ENCODE results near the gene DSG3.
"Not testable (repeated sequence)": the region's sequence is repeated elsewhere in the genome, so short reads cannot be mapped to it uniquely, and the experiment has no call there.

Gene DSG3

DNA sequence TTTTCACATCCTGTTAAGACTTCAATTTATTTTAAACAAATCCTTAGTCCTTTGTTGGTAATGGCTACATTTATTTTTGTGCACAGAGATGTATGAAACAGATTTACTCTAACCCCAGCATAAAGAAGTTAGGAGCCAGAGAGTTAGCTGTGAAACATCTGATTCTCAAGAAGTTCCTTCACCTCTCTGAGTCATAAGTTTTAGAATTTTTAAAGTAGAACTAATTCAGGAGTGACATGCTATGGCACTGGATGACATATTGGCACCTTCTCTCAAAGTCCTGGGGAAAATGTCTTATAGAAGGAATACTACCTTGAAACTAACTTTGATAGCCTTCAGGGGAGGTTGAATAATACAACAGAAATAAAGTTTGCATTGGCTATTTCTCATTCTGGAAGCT lies 44.0 kb downstream of the DSG3 start:
- H3K9me3 ChIP-seq (ENCODE audit: control insufficient read depth, low read length) = no peaks in the 10 kb centered on the region
- no peaks in the 10 kb centered on the region for H3K36me3 ChIP-seq (ENCODE audit: control insufficient read depth, insufficient read depth, low read length)
- H3K27ac ChIP-seq (ENCODE audit: low read depth, low read length, severe bottlenecking) = no peak overlapping the region
- H3K4me3 ChIP-seq (ENCODE audit: extremely low read depth, insufficient read depth, low read length, poor library complexity, severe bottlenecking) = no peak overlapping the region
- H3K4me1 ChIP-seq (ENCODE audit: control insufficient read depth, insufficient read depth, low read length, poor library complexity, severe bottlenecking) = peaks cover 14% of the 10 kb centered on the region

DNA sequence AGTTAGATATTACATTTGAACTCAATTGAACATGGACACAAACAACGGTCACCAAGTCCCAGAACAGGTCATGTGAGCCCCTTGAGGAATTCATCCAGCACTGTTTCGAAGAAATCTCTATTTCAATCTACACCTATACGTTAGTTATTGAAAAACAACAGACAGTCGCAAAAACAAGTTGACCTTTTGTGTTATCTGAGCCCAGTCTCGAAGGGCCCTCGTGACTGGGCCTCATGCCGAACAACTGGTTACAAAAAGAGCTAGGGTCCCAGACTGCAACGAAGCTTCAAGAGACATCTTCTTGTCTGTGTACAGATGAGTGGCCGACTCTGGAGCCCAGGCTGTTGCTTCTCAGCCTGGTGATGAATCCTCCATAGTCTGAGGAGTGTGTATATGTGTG lies 45.1 kb downstream of the DSG3 start:
- H3K9me3 ChIP-seq (ENCODE audit: control insufficient read depth, low read length) = no peaks in the 10 kb centered on the region
- peaks cover 4% of the 10 kb centered on the region for H3K4me1 ChIP-seq (ENCODE audit: control insufficient read depth, insufficient read depth, low read length, poor library complexity, severe bottlenecking)
- WGBS, 2 experiments (ENCODE audit: insufficient coverage in 2 of 2) = 95 to 97% methylated on average over 7 to 8 of the region's 9 CpGs
- no peak overlapping the region for H3K4me3 ChIP-seq (ENCODE audit: extremely low read depth, insufficient read depth, low read length, poor library complexity, severe bottlenecking)
- no peaks in the 10 kb centered on the region for H3K36me3 ChIP-seq (ENCODE audit: control insufficient read depth, insufficient read depth, low read length)
- no peak overlapping the region for H3K27ac ChIP-seq (ENCODE audit: low read depth, low read length, severe bottlenecking)

DNA sequence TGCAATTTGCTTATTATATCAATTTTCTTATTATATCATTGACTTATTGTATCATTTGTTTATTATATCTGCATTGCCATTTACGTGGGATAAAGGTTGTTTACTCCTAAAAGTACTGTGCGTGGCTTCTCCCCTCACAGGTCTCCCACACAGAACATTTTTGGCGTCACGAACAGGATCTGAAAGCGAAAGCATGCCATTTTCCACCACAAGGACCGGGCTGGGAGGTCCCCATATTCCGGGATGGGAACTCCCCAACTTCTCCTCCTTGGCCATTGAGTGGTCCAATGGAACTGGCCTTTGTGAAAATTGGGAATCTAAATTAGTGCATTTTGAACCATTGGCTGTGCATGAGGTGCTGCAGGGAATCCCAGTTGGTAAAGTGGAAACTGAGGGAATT lies 45.6 kb downstream of the DSG3 start:
- Histone ChIP-seq H3K4me1 (ENCODE audit: control insufficient read depth, insufficient read depth, low read length, poor library complexity, severe bottlenecking) (peaks cover under 1% of the 10 kb centered on the region), H3K9me3 (ENCODE audit: control insufficient read depth, low read length) (no peaks in the 10 kb centered on the region), H3K27ac (ENCODE audit: low read depth, low read length, severe bottlenecking) (no peak overlapping the region), H3K4me3 (ENCODE audit: extremely low read depth, insufficient read depth, low read length, poor library complexity, severe bottlenecking) (no peak overlapping the region), H3K36me3 (ENCODE audit: control insufficient read depth, insufficient read depth, low read length) (no peaks in the 10 kb centered on the region)
- 94 to 97% methylated on average over 5 to 6 of the region's 7 CpGs for WGBS, 2 experiments (ENCODE audit: insufficient coverage in 2 of 2)

DNA sequence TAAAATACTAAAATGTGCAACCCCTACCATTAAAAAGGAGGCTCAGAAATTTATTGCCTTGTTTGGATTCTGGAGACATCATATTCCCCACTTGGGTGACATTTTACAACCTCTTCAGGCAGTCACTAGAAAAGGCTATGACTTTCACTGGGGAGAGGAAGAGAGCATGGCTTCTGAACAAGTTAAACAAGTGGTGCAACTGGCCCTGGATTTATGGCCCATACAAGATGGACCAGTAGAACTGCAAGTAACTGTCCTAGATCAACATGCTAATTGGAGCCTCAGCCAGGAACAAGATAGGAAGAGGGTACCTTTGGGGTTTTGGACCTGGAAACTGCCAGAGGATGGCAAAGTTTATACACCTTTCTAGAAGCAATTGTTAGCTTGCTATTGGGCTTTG lies 46.4 kb downstream of the DSG3 start:
- Histone ChIP-seq H3K27ac (ENCODE audit: low read depth, low read length, severe bottlenecking) (no peak overlapping the region), H3K36me3 (ENCODE audit: control insufficient read depth, insufficient read depth, low read length) (no peaks in the 10 kb centered on the region), H3K4me1 (ENCODE audit: control insufficient read depth, insufficient read depth, low read length, poor library complexity, severe bottlenecking) (no peaks in the 10 kb centered on the region), H3K4me3 (ENCODE audit: extremely low read depth, insufficient read depth, low read length, poor library complexity, severe bottlenecking) (no peak overlapping the region), H3K9me3 (ENCODE audit: control insufficient read depth, low read length) (no peaks in the 10 kb centered on the region)

DNA sequence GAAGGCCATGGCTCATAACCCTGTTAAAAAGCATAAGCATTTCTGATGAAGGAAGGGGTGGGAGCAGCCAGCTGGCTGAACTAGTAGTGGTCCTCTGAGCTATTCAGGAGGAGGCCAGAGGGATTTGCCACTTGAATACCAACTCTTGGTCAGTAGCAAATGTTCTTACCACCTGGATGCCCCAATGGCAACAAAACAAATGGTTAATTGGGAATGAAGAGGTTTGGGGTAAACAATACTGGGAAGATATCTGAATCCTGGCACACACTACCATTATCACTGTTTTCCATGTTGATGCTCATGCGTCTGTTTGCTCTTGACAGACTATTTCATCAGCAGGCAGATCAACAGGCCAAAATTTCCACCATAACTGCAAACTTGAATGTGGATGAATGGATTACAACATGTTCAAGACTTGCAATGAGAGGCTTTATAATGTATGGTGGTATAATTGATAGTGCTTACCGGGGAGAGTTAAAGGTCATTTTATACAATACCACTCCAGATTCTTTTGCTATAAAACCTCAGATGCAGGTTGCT lies 47.2 kb downstream of the DSG3 start:
- not testable (repeated sequence) for H3K9me3 ChIP-seq (ENCODE audit: control insufficient read depth, low read length); H3K4me1 ChIP-seq (ENCODE audit: control insufficient read depth, insufficient read depth, low read length, poor library complexity, severe bottlenecking); H3K4me3 ChIP-seq (ENCODE audit: extremely low read depth, insufficient read depth, low read length, poor library complexity, severe bottlenecking); H3K27ac ChIP-seq (ENCODE audit: low read depth, low read length, severe bottlenecking); H3K36me3 ChIP-seq (ENCODE audit: control insufficient read depth, insufficient read depth, low read length)
- no CpG with 5 or more reads among the region's 2 CpGs for WGBS, 2 experiments (ENCODE audit: insufficient coverage in 2 of 2)

DNA sequence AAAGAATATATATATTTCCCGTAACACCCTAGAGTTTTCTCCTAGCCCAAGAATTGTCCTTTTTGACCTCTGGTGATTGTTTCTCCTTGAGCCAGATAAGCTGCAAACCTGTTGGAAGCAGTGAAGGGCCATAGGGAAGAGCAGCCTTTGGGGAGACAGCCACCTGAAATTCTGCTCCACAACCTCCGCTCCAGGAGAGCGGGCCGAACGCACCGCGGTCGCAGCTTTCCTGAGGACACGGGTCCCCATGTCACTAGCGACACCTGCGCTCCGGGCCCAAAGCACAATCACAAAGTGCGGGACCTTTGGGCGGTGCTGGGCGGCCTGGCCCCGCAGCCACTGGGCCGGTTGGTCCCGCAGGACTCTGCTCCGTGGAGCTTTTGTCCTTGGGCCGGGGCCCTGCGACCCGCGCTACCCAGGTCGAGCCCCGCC lies 49.9 kb downstream of the DSG3 start:
- no peaks in the 10 kb centered on the region for H3K36me3 ChIP-seq (ENCODE audit: control insufficient read depth, insufficient read depth, low read length)
- no peaks in the 10 kb centered on the region for H3K9me3 ChIP-seq (ENCODE audit: control insufficient read depth, low read length)
- no peak overlapping the region for H3K27ac ChIP-seq (ENCODE audit: low read depth, low read length, severe bottlenecking)
- H3K4me1 ChIP-seq (ENCODE audit: control insufficient read depth, insufficient read depth, low read length, poor library complexity, severe bottlenecking) = peaks cover 10% of the 10 kb centered on the region
- H3K4me3 ChIP-seq (ENCODE audit: extremely low read depth, insufficient read depth, low read length, poor library complexity, severe bottlenecking) = peak overlapping the region; percentile 84
- 2 to 12% methylated on average over 8 to 21 of the region's 25 CpGs for WGBS, 2 experiments (ENCODE audit: insufficient coverage in 2 of 2)

DNA sequence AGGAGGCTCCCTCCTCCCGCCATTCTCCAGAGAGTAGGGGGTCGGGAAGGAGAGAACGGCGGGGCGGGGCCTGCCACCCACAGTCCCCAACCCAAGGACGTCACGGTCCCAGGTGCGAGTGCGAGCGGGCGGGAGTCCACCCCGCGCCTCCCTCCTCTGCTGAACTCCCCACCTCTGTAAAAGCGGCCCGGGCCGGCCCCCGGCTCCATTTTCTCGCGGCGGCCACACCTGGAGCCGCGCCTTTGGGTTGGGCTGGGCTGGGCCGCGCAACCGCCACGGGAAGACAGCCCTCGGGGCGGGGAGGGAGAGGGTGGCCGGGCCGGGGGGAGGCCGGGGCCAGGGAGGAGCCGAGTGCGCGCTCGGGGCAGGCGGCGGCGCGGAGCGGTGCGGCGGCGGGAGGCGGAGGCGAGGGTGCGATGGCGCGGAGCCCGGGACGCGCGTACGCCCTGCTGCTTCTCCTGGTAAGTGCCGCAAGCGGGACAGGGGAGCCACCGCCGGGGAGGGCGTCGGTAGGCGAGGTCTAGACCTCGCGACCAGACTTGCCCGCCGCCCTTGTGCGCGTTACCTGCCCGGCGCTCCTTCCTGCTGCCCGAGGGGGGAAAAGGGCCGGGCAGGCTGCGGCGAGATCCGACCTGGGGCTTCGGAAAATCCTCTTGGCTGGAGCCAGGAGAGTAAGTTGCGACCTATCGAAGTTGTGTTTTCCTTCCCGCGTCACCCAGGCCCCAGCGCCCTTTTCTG lies 50.5 kb downstream of the DSG3 start, which contains the start of gene DSG2:
Gene DSG2, plus strand, starts transcription at position 342 of the 738 bp plus-strand sequence. Its CDS starts 75 bp downstream, at position 417.
- 0% methylated on average over 43 to 58 of the region's 79 CpGs for WGBS, 2 experiments (ENCODE audit: insufficient coverage in 2 of 2)
- no peaks in the 10 kb centered on the region for H3K9me3 ChIP-seq (ENCODE audit: control insufficient read depth, low read length)
- no peaks in the 10 kb centered on the region for H3K36me3 ChIP-seq (ENCODE audit: control insufficient read depth, insufficient read depth, low read length)
- peak within 1 kb of the TSS; percentile 84 for H3K4me3 ChIP-seq (ENCODE audit: extremely low read depth, insufficient read depth, low read length, poor library complexity, severe bottlenecking)
- H3K4me1 ChIP-seq (ENCODE audit: control insufficient read depth, insufficient read depth, low read length, poor library complexity, severe bottlenecking) = peaks cover 10% of the 10 kb centered on the region
- H3K27ac ChIP-seq (ENCODE audit: low read depth, low read length, severe bottlenecking) = no peak within 1 kb of the TSS

DNA sequence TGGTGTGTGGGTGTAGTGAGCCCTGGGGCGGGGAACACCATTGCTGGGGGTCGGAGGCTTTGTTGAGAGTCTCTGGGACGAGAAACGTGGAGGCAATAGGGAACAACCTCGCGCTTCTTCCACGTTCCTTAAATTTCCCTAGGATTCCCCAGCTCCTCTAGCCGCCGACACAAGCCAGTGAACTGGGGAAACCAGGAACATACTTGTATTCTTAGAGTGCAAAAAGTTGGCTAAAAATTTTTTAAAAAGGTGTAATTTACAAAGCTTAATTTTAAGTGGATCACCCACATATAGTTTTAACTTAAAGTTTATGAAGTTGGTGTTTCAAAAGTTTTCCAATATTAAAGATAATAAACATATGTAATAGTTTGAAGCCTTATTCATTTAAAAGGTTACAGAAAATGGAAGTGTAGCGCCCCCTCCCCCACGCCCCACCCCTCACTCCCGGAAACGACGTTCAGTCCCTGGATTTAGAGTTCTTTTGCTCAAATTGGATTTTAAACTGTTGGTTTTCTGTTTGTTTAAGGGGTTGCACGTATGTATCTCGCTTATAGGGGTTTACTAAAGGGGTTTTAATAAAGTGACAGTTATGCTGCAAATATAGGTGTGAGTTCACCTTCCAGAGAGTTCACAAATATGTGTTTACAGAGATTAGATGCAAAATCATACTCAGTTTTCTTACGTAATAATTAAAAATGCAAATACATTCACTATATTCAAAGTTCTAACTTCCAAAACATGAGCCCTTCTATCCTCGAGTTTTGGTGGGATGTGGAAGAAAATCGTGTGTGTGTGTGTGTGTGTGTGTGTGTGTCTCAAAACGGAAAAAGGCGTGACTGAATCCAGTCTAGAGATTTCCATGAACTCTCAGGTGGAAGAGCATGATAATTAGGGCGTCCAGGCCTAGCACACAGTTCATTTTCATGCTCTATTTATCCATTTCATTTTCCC lies 51.3 kb downstream of the DSG3 start:
- peak overlapping the region; percentile 84 for H3K4me3 ChIP-seq (ENCODE audit: extremely low read depth, insufficient read depth, low read length, poor library complexity, severe bottlenecking)
- H3K36me3 ChIP-seq (ENCODE audit: control insufficient read depth, insufficient read depth, low read length) = peaks cover 5% of the 10 kb centered on the region
- H3K27ac ChIP-seq (ENCODE audit: low read depth, low read length, severe bottlenecking) = no peak overlapping the region
- WGBS, 2 experiments (ENCODE audit: insufficient coverage in 2 of 2) = 14 to 17% methylated on average over 3 to 4 of the region's 22 CpGs
- H3K9me3 ChIP-seq (ENCODE audit: control insufficient read depth, low read length) = no peaks in the 10 kb centered on the region
- peaks cover 10% of the 10 kb centered on the region for H3K4me1 ChIP-seq (ENCODE audit: control insufficient read depth, insufficient read depth, low read length, poor library complexity, severe bottlenecking)

DNA sequence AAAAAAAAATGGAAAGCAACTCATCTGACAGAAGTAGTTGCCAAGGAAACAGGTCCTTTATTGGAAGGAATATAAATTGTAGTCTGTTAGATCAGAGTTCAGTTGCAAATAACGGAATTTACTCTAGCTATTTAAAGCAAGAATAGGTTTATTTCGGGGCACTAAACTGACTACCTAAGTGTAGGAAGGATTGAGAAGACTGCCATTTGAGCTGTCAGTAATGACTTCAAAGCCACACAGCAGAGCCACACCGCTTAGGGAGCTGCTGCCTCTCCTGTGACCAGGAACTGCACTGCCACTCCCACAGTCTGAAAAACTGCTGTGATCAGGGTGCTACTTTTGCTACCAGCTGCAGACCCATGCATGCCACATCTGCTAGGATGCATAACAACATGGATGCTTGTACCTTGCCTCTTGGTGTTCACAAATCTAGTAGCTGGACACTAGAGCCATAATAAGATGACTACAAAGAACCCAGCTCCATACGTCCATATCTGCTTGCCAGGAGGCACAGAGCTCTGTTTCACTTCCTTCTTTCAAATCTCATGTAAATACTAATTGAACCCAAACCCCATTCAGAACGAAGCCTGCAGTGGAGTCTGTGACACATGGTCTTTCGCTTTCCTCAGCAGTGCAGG lies 52.6 kb downstream of the DSG3 start:
- H3K4me3 ChIP-seq (ENCODE audit: extremely low read depth, insufficient read depth, low read length, poor library complexity, severe bottlenecking) = peak overlapping the region; percentile 84

DNA sequence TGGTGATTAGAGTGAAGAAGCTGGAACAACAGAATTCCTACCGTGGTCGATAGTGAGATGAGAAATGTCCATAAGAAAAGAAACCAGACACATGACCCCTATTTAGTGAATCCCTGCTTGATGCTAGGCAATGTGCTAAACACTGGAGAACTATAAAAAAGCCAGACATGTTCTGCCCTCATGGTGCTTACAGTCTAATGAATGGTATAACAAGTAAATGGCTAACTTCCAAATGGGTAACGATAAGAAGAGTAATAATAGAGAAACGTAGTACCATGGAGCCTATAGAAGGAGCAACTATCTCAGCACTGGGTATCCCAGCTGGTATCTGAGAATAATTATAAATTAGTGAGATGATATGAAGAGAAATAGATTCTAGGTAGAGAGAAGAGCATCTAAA lies 55.5 kb downstream of the DSG3 start:
- WGBS, 2 experiments (ENCODE audit: insufficient coverage in 2 of 2) = 92 to 100% methylated on average over 2 to 4 of the region's 4 CpGs
- peaks cover 10% of the 10 kb centered on the region for H3K4me1 ChIP-seq (ENCODE audit: control insufficient read depth, insufficient read depth, low read length, poor library complexity, severe bottlenecking)
- H3K27ac ChIP-seq (ENCODE audit: low read depth, low read length, severe bottlenecking) = no peak overlapping the region
- peaks cover 5% of the 10 kb centered on the region for H3K36me3 ChIP-seq (ENCODE audit: control insufficient read depth, insufficient read depth, low read length)
- H3K9me3 ChIP-seq (ENCODE audit: control insufficient read depth, low read length) = no peaks in the 10 kb centered on the region
- no peak overlapping the region for H3K4me3 ChIP-seq (ENCODE audit: extremely low read depth, insufficient read depth, low read length, poor library complexity, severe bottlenecking)

More for the DNA sequence above, 52.6 kb downstream of the DSG3 start:
- WGBS, 2 experiments (ENCODE audit: insufficient coverage in 2 of 2) = 83 to 84% methylated on average over 3 to 5 of the region's 6 CpGs
- Histone ChIP-seq H3K4me1 (ENCODE audit: control insufficient read depth, insufficient read depth, low read length, poor library complexity, severe bottlenecking) (peaks cover 10% of the 10 kb centered on the region), H3K36me3 (ENCODE audit: control insufficient read depth, insufficient read depth, low read length) (peaks cover 5% of the 10 kb centered on the region), H3K27ac (ENCODE audit: low read depth, low read length, severe bottlenecking) (no peak overlapping the region), H3K9me3 (ENCODE audit: control insufficient read depth, low read length) (no peaks in the 10 kb centered on the region)

All from mesodermal cell (in vitro differentiated cells).